AG09309 (cell line): ENCODE measurements around the gene PUS7.

ENCODE experiments used
- DNase-seq: peaks from one replicate; pipeline ENCODE4 v3.0.0-alpha.2; 2010; ENCODE audit warnings: low read depth
- H3K4me3 ChIP-seq: 2 replicates; pipeline ENCODE4 v1.5.1; 2011; ENCODE audit warnings: mild to moderate bottlenecking, low read depth, low read length, moderate library complexity; ENCODE audit not compliant: control insufficient read depth
- CTCF ChIP-seq: IDR thresholded peaks from 2 replicates; pipeline ENCODE4 v1.5.1; 2011; ENCODE audit warnings: mild to moderate bottlenecking, low read depth, low read length, inconsistent platforms; ENCODE audit not compliant: insufficient read depth, control insufficient read depth; ENCODE audit errors: missing control alignments

The PUS7 gene

DNA sequence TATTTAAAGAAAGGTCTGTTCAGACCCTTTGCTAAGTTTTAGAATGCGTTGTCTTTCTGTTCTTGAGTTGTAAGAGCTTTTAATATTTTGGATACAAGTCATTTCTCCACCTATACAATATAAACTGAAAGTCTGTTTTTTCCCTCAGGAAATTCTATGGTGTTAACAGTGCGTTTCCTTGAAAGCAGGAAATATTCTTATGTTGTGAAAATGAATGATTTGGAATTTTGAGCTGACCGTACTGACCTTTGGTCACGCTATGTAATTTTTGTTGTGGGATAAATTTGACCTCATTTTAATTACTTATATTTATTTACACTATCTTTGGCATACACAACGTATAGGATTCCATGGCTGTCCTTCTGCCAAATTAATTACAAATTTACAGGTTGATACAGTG lies 43.5 kb downstream of the PUS7 start:
- no peak overlapping the region for H3K4me3 ChIP-seq
- TF ChIP-seq CTCF = no peak
- DNase-seq = no peak

DNA sequence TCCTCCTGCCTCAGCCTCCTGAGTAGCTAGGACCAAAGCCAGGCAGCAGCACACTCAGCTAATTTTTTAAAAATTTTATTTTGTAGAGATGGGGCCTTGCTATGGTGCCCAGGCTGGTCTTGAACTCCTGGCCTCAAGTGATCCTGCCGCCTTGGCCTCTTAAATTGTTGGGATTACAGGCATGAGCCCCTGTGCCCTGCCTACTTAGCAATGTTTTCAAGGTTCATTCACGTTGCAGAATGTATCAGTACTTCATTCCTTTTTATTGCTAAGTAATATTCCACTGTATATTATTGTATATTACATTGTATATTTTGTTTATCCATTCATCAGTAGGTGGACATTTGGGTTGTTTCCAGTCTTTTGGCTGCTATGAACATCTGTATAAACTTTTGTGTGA lies 44.2 kb downstream of the PUS7 start:
- no peak for TF ChIP-seq CTCF
- DNase-seq = no peak
- H3K4me3 ChIP-seq = no peak overlapping the region

DNA sequence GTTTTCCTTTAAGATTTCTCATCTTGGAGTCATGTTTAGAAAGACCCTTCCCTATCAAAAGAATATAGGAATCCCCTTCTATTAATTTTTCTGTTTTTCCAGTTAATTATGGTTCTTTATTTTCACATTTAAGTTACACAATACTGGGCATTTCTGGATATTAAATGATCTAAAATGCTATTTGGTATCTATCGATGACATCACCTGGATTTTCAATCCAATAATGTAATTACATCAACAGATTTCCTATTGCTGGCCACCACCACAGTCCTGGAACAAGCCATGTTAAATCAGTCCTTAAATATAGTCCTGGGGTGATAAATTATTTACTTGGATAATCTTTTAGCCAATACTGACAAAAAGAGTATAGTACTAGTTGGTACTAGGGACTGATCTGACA lies 48.0 kb downstream of the PUS7 start:
- no peak overlapping the region for H3K4me3 ChIP-seq
- no peak for DNase-seq
- TF ChIP-seq CTCF = no peak

- TF ChIP-seq CTCF = no peak
- peak; percentile 78 for DNase-seq
Measured at GRCh38 chr7:105473163-105473562, 48.9 kb downstream of the PUS7 start.

GRCh38 chr7:105470846-105471245 lies 51.2 kb downstream of the PUS7 start:
- no peak for DNase-seq
- TF ChIP-seq CTCF = no peak

More at GRCh38 chr7:105473163-105473562, 48.9 kb downstream of the PUS7 start:
- H3K4me3 ChIP-seq = no peak overlapping the region

DNA sequence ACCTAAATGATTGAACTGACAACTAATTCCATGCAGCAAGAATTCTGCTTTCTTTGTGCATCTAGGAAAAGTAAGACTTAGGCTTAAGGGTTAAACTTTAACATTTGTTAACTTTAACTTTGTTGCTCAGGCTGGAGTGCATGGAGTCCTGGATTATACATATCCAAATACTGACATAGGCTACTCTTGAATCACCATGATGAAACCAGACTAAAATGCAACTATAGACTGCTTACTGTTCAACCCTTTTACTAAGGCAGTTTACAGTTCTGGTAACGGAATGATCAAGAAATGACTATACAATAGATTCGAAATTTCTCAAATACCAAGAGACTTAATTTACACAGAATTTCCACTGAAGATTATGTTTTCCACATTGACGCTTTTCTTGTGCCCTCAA lies 52.0 kb downstream of the PUS7 start:
- TF ChIP-seq CTCF = no peak
- no peak overlapping the region for H3K4me3 ChIP-seq
- no peak for DNase-seq

More at GRCh38 chr7:105470846-105471245, 51.2 kb downstream of the PUS7 start:
- H3K4me3 ChIP-seq = no peak overlapping the region
